Neural crest cell (in vitro differentiated cells): ENCODE data around the gene SNX10. TPM values are rescaled to one million over a fixed set of nuclear protein-coding genes. Genes with fewer than 3 reads are reported as not detected.

Source experiments
- DNase-seq: peaks from one replicate; pipeline ENCODE4 v3.0.0; 2021; ENCODE audit warnings: low read depth, mixed read lengths, low spot score
- H3K27ac Mint-ChIP-seq: one replicate; pipeline ENCODE4 v1.8.0; 2021; ENCODE audit warnings: mild to moderate bottlenecking, mixed read lengths; ENCODE audit not compliant: unreplicated experiment
- H3K27me3 Mint-ChIP-seq: 2 replicates; pipeline ENCODE4 v1.8.0; 2021; ENCODE audit warnings: low read depth, mild to moderate bottlenecking, mixed read lengths
- H3K36me3 Mint-ChIP-seq: 2 replicates; pipeline ENCODE4 v1.8.0; 2021; ENCODE audit warnings: low read depth, mild to moderate bottlenecking, mixed read lengths
- H3K4me1 Mint-ChIP-seq: 2 replicates; pipeline ENCODE4 v1.8.0; 2021; ENCODE audit warnings: mixed read lengths
- H3K4me3 Mint-ChIP-seq: one replicate; pipeline ENCODE4 v1.8.0; 2021; ENCODE audit warnings: mild to moderate bottlenecking, mixed read lengths
- H3K9me3 Mint-ChIP-seq: 2 replicates; pipeline ENCODE4 v1.8.0; 2021; ENCODE audit warnings: mixed read lengths
- CTCF ChIP-seq: fragments of 200-600 bp; sonication (generic); conservative IDR thresholded peaks from 2 replicates; pipeline ENCODE4 v1.5.0; 2021; ENCODE audit warnings: antibody characterized with exemption, mild to moderate bottlenecking
- total RNA-seq: library from RNA; stranded (reverse); gene quantifications from 2 replicates; pipeline ENCODE4 v1.2.1, GENCODE V29; 2021

The SNX10 gene
- total RNA-seq, 1 donor from 2014 or later = 5.0 TPM

GRCh38 chr7:26329520-26330255 lies 38.0 kb downstream of the SNX10 start:
- H3K27ac Mint-ChIP-seq = no peak overlapping the region
- no peaks in the 10 kb centered on the region for H3K4me1 Mint-ChIP-seq
- H3K9me3 Mint-ChIP-seq = peaks cover 10% of the 10 kb centered on the region
- H3K4me3 Mint-ChIP-seq = no peak overlapping the region
- TF ChIP-seq CTCF = no peak
- H3K36me3 Mint-ChIP-seq = peaks cover 7% of the 10 kb centered on the region
- no peaks in the 10 kb centered on the region for H3K27me3 Mint-ChIP-seq
- no peak for DNase-seq

GRCh38 chr7:26331113-26331512 lies 39.5 kb downstream of the SNX10 start:
- Mint-ChIP-seq H3K9me3 (peaks cover 10% of the 10 kb centered on the region), H3K27me3 (no peaks in the 10 kb centered on the region), H3K4me1 (no peaks in the 10 kb centered on the region), H3K36me3 (peaks cover 7% of the 10 kb centered on the region), H3K27ac (no peak overlapping the region), H3K4me3 (no peak overlapping the region)
- TF ChIP-seq CTCF = no peak
- no peak for DNase-seq

GRCh38 chr7:26331789-26332188 lies 40.1 kb downstream of the SNX10 start:
- no peak for DNase-seq
- no peak for TF ChIP-seq CTCF
- H3K9me3 Mint-ChIP-seq = peaks cover 10% of the 10 kb centered on the region
- H3K36me3 Mint-ChIP-seq = peaks cover 7% of the 10 kb centered on the region
- no peak overlapping the region for H3K4me3 Mint-ChIP-seq
- H3K4me1 Mint-ChIP-seq = no peaks in the 10 kb centered on the region
- H3K27me3 Mint-ChIP-seq = no peaks in the 10 kb centered on the region
- no peak overlapping the region for H3K27ac Mint-ChIP-seq

- peaks cover 7% of the 10 kb centered on the region for H3K36me3 Mint-ChIP-seq
- no peak for TF ChIP-seq CTCF
- H3K27me3 Mint-ChIP-seq = no peaks in the 10 kb centered on the region
- peaks cover 6% of the 10 kb centered on the region for H3K4me1 Mint-ChIP-seq
- H3K4me3 Mint-ChIP-seq = no peak overlapping the region
- DNase-seq = no peak
- H3K9me3 Mint-ChIP-seq = peaks cover 10% of the 10 kb centered on the region
- no peak overlapping the region for H3K27ac Mint-ChIP-seq
Observed at GRCh38 chr7:26332698-26333097, 41.0 kb downstream of the SNX10 start.

- Mint-ChIP-seq H3K36me3 (peaks cover 7% of the 10 kb centered on the region), H3K9me3 (peaks cover 10% of the 10 kb centered on the region), H3K27ac (no peak overlapping the region), H3K27me3 (no peaks in the 10 kb centered on the region), H3K4me1 (peaks cover 9% of the 10 kb centered on the region), H3K4me3 (no peak overlapping the region)
- no peak for TF ChIP-seq CTCF
- no peak for DNase-seq
Observed at GRCh38 chr7:26334166-26334859, 42.7 kb downstream of the SNX10 start.
